Heart left ventricle (tissue), 13 donors: ENCODE results near the gene KCNN3.

ENCODE experiments used
- CTCF ChIP-seq, 12 donors: fragments of 200-600 bp; sonication (generic) in 4 of 12; IDR thresholded peaks; one replicate each; pipeline versions ENCODE4 v1.5.0 to v1.8.0; 2018 to 2022; ENCODE audit warnings: antibody characterized with exemption in 12 of 12, mild to moderate bottlenecking in 5 of 12
- POLR2A ChIP-seq, 2 donors: fragments of 450-650 bp; IDR thresholded peaks; one replicate each; pipeline ENCODE4 v1.6.1; 2017; ENCODE audit warnings: antibody characterized with exemption in 2 of 2, mild to moderate bottlenecking in 2 of 2, moderate library complexity in 2 of 2
- donor health status: ischemic (EF 13 %, LVEDD 7.1; RV severe dilation, severe dysfunction).
- donor health status: DM: no; HTN: yes; CAD: no.
- donor health status: DM: no; HTN: no; CAD: no.
- donor health status: ischemic (EF 25% LVEDD 6.9; RV normal size, moderate dysfunction).
- donor health status: ischemic (EF 25% LVEDD 5.7; RV mildly dilated, moderate dysfunction).
- donor health status: ischemic (EF 35%, LVEDD 5.7; RV mildly dilated, moderate dysfunction).
- donor health status: nonischemic (EF 11% LVEDD 7.7; RV severe dilation, severe dysfunction).
- donor health status: DM: yes; HTN: yes; CAD: no.
- donor health status: PGD.
- donor health status: ischemic (EF 29% LVEDD 5.4; RV normal size, mild dysfunction).
- donor health status: nonischemic (EF 23%, LVEDD 6.1; RV moderate dilation, normal function).

DNA sequence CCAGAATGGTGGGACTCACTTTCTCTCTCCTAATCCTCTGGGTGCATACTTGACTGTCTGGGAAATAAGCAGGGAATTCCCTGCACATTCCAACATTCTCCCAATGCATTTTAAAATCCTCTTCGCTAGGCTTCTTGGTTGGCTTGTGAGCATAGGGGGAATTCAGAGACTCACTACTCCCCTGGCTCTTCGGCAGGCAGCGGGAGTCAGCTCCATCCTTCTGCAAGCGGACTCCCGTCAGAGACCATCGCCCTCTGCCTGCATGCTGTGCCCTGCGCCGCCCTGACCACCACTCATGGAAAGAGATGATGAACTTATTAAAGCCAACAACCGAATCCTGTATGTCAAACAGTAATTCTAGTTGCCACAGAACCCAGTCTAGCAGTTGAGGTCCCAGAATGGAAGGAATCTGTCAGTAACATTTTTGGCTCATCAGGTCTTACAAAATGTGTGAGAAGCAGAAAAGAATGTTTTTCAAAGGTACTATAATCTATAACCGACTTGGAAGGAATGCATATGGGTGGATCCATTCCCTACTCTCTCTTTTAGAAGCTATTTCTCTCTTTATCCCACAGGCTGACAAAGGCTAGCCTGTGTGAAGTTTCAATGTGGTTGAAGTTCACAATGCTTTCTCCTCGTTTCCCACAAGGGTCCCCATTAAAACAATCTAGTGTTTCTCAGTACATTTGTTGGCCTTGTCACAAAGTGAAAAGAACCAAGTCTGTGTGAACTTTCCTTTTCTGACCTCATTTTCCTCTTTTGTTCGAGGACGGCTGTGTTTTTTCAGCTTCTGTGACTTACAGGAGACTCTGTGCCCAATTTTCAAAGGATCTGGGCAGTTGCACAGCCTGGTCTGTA, 143.0 kb downstream of the KCNN3 start:
- no peak for TF ChIP-seq CTCF (IDR thresholded peaks at IDR 0.05)
- no peak for TF ChIP-seq POLR2A (IDR thresholded peaks at IDR 0.05)
